Tibial nerve (tissue), 3 donors: ENCODE measurements around the gene NHLRC2.

Experiments
- CTCF ChIP-seq, 5 experiments: fragments of 200-600 bp in 3 of 5; fragments of 450-650 bp in 2 of 5; sonication (generic) in 3 of 5; IDR thresholded peaks; one replicate each; pipeline ENCODE4 v1.5.1; 2016 to 2019; ENCODE audit warnings: antibody characterized with exemption in 5 of 5, mild to moderate bottlenecking in 3 of 5, moderate library complexity in 2 of 5
- POLR2A ChIP-seq, 2 donors: fragments of 450-650 bp; IDR thresholded peaks; one replicate each; pipeline ENCODE4 v1.6.1; 2017; ENCODE audit warnings: antibody characterized with exemption in 2 of 2, mild to moderate bottlenecking in 2 of 2, moderate library complexity in 2 of 2

GRCh38 chr10:113880236-113880635 lies 25.8 kb downstream of the NHLRC2 start:
- no peak for TF ChIP-seq CTCF (IDR thresholded peaks at IDR 0.05)
- TF ChIP-seq POLR2A (IDR thresholded peaks at IDR 0.05), result no peak
